ENCODE results near the gene CPAMD8.

DNA sequence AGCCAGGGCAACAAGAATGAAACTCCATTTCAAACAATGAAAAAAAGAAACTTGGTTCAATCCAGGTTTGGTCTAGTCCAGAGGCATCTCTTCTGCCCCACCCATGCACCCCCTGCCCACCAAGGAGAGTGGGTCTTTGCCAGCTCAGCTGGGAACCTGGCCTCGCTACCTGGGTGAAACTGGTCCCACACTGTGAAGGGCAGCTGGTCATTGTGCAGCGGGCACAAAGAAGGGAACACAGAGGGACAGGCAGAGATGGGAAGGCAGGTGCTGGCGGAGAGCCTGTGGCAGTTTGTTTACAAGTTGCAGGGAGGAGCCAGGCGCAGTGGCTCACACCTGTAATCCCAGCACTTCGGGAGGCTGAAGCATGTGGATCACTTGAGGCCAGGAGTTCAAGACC lies 50.2 kb downstream of the CPAMD8 start:
- no peak for TF ChIP-seq ZNF274 (IDR thresholded peaks at IDR 0.05; ENCODE audit: low read depth, low read length)
- no peak for TF ChIP-seq YY1 (IDR thresholded peaks at IDR 0.05; ENCODE audit: insufficient read depth, insufficient read length)
- no peak for TF ChIP-seq SUZ12 (IDR thresholded peaks at IDR 0.05; ENCODE audit: extremely low read depth, insufficient read depth, insufficient read length)
